Fibroblast of mammary gland (primary cell): Measurements from ENCODE around the gene DTWD2.
"Not testable (repeated sequence)": the region's sequence is repeated elsewhere in the genome, so short reads cannot be mapped to it uniquely, and the experiment has no call there.

Experiments
- DNase-seq: peaks from one replicate; pipeline ENCODE4 v3.0.0-alpha.2; 2010; ENCODE audit warnings: low read depth
- H3K4me3 ChIP-seq: 2 replicates; pipeline ENCODE4 v1.5.1; 2011; ENCODE audit warnings: low read depth, mild to moderate bottlenecking, low read length, moderate library complexity; ENCODE audit not compliant: control insufficient read depth
- TF ChIP-seq, protein P1 (sequence below): conservative IDR thresholded peaks from 2 replicates; pipeline ENCODE4 v1.5.1; 2011; ENCODE audit warnings: low read depth, low read length, inconsistent platforms; ENCODE audit not compliant: control insufficient read depth, insufficient read depth

Gene DTWD2

DNA sequence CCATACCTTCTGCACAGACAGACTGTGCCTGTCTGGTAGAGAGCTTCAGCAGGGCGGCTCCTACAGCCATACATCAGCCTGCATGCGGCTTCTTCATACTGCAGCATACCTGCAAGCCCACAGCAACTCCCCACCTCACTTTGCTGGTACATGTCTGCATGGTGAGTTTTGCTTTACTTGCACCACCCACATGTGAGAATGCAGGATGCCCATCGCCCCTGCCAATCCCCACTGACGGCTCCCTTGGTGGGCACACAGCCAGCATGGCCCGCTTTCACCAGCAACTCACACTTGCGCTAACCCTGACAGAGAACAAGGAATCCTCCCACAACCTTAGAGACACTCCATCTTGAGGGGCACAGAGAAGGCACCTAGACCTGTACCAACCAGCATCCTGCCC is 114.9 kb downstream of the DTWD2 start:
- DNase-seq = no peak
- TF ChIP-seq, protein P1, sequence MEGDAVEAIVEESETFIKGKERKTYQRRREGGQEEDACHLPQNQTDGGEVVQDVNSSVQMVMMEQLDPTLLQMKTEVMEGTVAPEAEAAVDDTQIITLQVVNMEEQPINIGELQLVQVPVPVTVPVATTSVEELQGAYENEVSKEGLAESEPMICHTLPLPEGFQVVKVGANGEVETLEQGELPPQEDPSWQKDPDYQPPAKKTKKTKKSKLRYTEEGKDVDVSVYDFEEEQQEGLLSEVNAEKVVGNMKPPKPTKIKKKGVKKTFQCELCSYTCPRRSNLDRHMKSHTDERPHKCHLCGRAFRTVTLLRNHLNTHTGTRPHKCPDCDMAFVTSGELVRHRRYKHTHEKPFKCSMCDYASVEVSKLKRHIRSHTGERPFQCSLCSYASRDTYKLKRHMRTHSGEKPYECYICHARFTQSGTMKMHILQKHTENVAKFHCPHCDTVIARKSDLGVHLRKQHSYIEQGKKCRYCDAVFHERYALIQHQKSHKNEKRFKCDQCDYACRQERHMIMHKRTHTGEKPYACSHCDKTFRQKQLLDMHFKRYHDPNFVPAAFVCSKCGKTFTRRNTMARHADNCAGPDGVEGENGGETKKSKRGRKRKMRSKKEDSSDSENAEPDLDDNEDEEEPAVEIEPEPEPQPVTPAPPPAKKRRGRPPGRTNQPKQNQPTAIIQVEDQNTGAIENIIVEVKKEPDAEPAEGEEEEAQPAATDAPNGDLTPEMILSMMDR = no peak

DNA sequence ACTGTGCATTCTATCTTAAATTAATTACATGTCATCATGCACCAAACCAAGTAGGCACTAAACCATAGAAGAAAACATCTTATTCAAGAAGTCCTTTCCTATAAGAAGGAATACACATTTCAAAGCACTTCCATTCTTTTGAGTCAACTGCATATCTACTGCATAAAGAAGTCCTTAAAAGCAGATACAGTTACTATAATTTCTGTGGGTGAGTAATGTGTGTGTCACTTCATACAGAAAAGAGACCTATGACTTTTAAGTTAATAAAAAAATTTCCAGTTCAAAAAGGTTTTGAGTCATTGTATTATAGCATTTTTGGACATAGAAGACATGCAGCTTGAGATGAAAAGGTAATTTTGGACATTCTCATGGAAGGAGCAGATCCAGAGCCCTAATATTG is 125.0 kb downstream of the DTWD2 start:
- peak; percentile 60 for DNase-seq
- TF ChIP-seq, protein P1 = no peak
- no peak overlapping the region for H3K4me3 ChIP-seq

More for the DNA sequence above, 114.9 kb downstream of the DTWD2 start:
- H3K4me3 ChIP-seq = no peak overlapping the region

GRCh38 chr5:118862596-118862995 is 125.8 kb downstream of the DTWD2 start:
- H3K4me3 ChIP-seq = no peak overlapping the region
- TF ChIP-seq, protein P1 = no peak
- peak; percentile 40 for DNase-seq

DNA sequence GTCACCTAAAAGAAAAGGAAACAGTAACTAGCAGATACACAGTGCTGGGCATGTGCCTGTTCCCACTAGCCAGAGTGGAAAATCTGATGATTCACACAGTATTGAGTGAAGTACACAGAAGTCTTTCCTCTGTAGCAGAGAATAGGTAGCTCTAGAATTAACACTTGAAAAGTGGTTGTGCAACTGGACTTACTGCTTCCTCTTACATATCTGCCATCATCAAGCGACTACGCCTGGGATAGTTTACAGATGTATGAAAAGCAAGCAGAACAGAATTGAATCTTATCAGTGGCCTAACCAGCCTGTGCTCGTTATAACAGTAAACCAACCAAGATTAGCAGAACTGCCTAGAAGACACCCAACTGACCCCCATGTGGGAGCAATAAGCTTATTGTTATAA is 130.6 kb downstream of the DTWD2 start:
- H3K4me3 ChIP-seq = no peak overlapping the region
- TF ChIP-seq, protein P1 = no peak
- peak; percentile 5 for DNase-seq

DNA sequence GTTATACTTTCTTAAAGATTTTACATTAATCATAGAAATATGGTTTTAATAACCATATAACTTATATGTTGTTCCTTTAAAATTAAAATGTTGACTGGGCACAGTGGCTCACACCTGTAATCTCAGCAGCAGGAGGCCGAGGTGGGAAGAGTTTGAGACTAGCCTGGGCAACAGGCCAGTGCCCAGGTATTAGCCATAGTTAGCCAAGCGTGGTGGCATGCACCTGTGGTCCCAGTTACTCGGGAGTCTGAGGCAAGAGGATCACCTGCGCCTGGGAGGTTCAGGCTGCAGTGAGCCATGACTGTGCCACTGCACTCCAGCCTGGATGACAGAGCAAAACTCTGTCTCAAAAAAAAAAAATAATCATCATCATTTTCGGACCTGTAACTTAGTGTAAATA is 133.5 kb downstream of the DTWD2 start:
- no peak overlapping the region for H3K4me3 ChIP-seq
- TF ChIP-seq, protein P1 = no peak
- no peak for DNase-seq

DNA sequence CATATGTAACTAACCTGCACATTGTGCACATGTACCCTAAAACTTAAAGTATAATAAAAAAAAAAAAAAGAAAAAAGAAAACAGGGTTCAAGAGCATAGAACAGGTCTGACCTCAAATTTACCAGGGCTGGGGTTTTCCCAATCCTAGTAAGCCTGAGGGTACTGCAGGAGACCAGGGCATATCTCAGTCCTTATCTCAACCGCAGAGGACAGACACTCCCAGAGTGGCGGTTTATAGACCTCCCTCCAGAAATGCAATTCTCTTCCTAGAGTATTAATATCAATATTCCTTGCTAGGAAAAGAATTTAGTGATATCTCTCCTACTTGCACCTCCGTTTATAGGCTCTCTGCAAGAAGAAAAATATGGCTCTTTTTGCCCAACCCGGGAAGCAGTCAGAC is 136.6 kb downstream of the DTWD2 start:
- not testable (repeated sequence) for H3K4me3 ChIP-seq, DNase-seq

GRCh38 chr5:118849507-118849906 is 138.8 kb downstream of the DTWD2 start:
- not testable (repeated sequence) for DNase-seq, H3K4me3 ChIP-seq

- no peak overlapping the region for H3K4me3 ChIP-seq
- no peak for DNase-seq
- TF ChIP-seq, protein P1 = no peak
Observed at GRCh38 chr5:118844351-118844750, 144.0 kb downstream of the DTWD2 start.
